Heart right ventricle (tissue), 16 donors: ENCODE measurements around the gene HIF3A. TPM values are rescaled to one million over a fixed set of nuclear protein-coding genes. Genes with fewer than 3 reads are reported as not detected.
A peak's percentile ranks its signal among the peaks of the same experiment; 100 is the strongest.

ENCODE experiments used
- ATAC-seq, 8 donors: fragments of 200-7000 bp; cut with Tn5 transposase; one replicate each; pipeline ENCODE4 v1.9.1; 2020; ENCODE audit warnings: mild to moderate bottlenecking in 8 of 8, moderate library complexity in 8 of 8, moderate number of reproducible peaks in 1 of 8
- DNase-seq, 2 donors: peaks; one replicate each; pipeline ENCODE4 v3.0.0-alpha.2; 2020
- H3K27ac ChIP-seq, 10 donors: fragments of 200-600 bp; sonication (generic) in 2 of 10; one replicate each; pipeline versions ENCODE4 v1.5.0 to v1.8.0; 2020 to 2022; ENCODE audit warnings: mild to moderate bottlenecking in 3 of 10
- H3K27me3 ChIP-seq, 7 donors: fragments of 200-600 bp; one replicate each; pipeline ENCODE4 v1.8.0; 2021 to 2022; ENCODE audit warnings: mild to moderate bottlenecking in 2 of 7
- H3K36me3 ChIP-seq, 9 donors: fragments of 200-600 bp; sonication (generic) in 1 of 9; one replicate each; pipeline versions ENCODE4 v1.5.0 to v1.8.0; 2020 to 2022; ENCODE audit warnings: mild to moderate bottlenecking in 2 of 9
- H3K4me1 ChIP-seq, 9 donors: fragments of 200-600 bp; sonication (generic) in 1 of 9; one replicate each; pipeline versions ENCODE4 v1.5.0 to v1.8.0; 2020 to 2022; ENCODE audit warnings: mild to moderate bottlenecking in 4 of 9
- H3K4me3 ChIP-seq, 10 donors: fragments of 200-600 bp; sonication (generic) in 2 of 10; one replicate each; pipeline versions ENCODE4 v1.5.0 to v1.8.0; 2020 to 2022; ENCODE audit warnings: mild to moderate bottlenecking in 7 of 10, moderate library complexity in 2 of 10
- H3K9me3 ChIP-seq, 11 donors: fragments of 200-600 bp in 10 of 11; sonication (generic) in 2 of 11; one replicate each; pipeline versions ENCODE4 v1.5.0 to v1.8.0; 2013 to 2022; ENCODE audit warnings: mild to moderate bottlenecking in 2 of 11, control low read depth in 1 of 11, moderate library complexity in 1 of 11
- WGBS, 2 donors: extraction: QIAGEN DNeasy Blood & Tissue Kit; methylation state at CpG; one replicate each; pipeline ENCODE4 v1.1.7; 2013; ENCODE audit warnings: inconsistent platforms in 1 of 2; 5-methylcytosine and 5-hydroxymethylcytosine counted together
- intact Hi-C, 10 donors: fragments of 100-400 bp; cut with DNase I; formaldehyde crosslinking; loops; one replicate each; pipeline versions ENCODE4 v1.11.1 to v1.14.2; 2022
- polyA plus RNA-seq, 2 donors: library from polyadenylated mRNA; stranded (reverse); fragments of 200-250 nt; gene quantifications; one replicate each; pipeline ENCODE4 v1.2.3, GENCODE V29; 2013
- total RNA-seq, 10 donors: library from RNA; stranded (reverse); fragmentation: NEBNext Ultra II Directional in 3 of 10; extraction: Animal tissue kit (Norgen Biotek cat#: 25700) in 3 of 10; gene quantifications; one replicate each; pipeline versions ENCODE4 v1.2.1 to v1.2.4, GENCODE V29; 2021 to 2023
- TF ChIP-seq, protein P1 (sequence below), 9 donors: fragments of 200-600 bp; sonication (generic) in 2 of 9; IDR thresholded peaks; one replicate each; pipeline versions ENCODE4 v1.5.0 to v1.8.0; 2021 to 2022; ENCODE audit warnings: antibody characterized with exemption in 9 of 9, mild to moderate bottlenecking in 5 of 9, moderate library complexity in 1 of 9
- donor health status: Arrhythmogenic right ventricular cardiomyopathy.
- donor health status: ischemic (EF 13 %, LVEDD 7.1; RV severe dilation, severe dysfunction).
- donor health status: healthy with polysubstance abuse.
- donor health status: DM: no; HTN: yes; CAD: no.
- donor health status: DM: no; HTN: no; CAD: no.
- donor health status: ischemic (EF 25% LVEDD 6.9; RV normal size, moderate dysfunction).
- donor health status: ischemic (EF 25% LVEDD 5.7; RV mildly dilated, moderate dysfunction).
- donor health status: healthy.
- donor health status: DM: yes; HTN: yes; CAD: no.
- donor health status: Ischemic cardiomyopathy.
- donor health status: ischemic (EF 35%, LVEDD 5.7; RV mildly dilated, moderate dysfunction).
- donor health status: nonischemic (EF 11% LVEDD 7.7; RV severe dilation, severe dysfunction).
- donor health status: DM: yes; HTN: yes; CAD: no.
- donor health status: PGD.
- donor health status: ischemic (EF 29% LVEDD 5.4; RV normal size, mild dysfunction).
- donor health status: nonischemic (EF 23%, LVEDD 6.1; RV moderate dilation, normal function).

Gene HIF3A
- total and polyA plus RNA-seq, 12 donors: 22.7 to 204 (median 48.9) TPM

DNA sequence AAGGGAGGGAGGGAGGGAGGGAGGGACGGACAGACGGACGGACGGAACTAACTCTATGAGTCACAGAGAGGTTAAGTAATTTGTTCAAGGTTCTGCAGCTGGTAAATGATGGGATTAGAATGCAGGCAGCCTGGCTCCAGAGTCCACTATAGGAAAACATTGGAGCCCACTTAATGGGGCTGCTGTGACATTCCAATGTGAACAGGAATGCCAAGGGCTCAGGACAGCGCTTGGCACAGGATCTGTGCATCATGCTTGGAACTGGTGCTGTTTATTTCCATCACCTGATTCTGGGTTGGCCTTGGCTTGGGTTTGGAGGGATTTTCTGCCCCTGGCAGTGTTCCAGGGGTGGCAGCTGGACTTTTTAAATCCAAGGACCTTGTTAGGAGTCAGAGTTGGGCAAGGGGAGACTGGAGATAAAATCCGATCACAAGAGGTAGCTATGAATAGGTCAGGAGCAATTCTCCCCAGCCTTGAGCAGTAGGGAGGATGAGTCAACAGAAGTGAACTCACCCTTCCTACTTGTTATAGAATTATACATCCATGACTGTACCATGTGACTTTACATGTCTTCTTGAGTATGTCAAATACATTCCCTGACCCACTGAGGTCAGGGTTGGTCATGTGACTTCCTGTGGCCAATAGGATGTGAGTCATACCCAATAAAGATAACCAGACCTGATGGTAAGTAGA lies 7.8 kb upstream of the HIF3A start:
- Histone ChIP-seq H3K36me3 (no peaks in the 10 kb centered on the region), H3K4me1 (peaks cover 0 to 22% (median 11%) of the 10 kb centered on the region in 9 donors), H3K9me3 (peaks cover 0 to 22% (median 10%) of the 10 kb centered on the region in 11 donors), H3K27ac (peak overlapping the region; percentile 59 to 95 (median 69)), H3K4me3 (no peak overlapping the region), H3K27me3 (no peaks in the 10 kb centered on the region)
- 24 to 27% methylated on average over 5 to 6 of the region's 6 CpGs for WGBS, 2 donors
- intact Hi-C loops: loop anchor here in 5 of 10 donors (10.0 kb wide), 2 partner anchors 106 to 226 kb away; no protein-coding TSS in a partner anchor
- DNase-seq (peak; percentile 33 to 57), ATAC-seq (peak; percentile 66 to 94 (median 85))
- TF ChIP-seq, protein P1, sequence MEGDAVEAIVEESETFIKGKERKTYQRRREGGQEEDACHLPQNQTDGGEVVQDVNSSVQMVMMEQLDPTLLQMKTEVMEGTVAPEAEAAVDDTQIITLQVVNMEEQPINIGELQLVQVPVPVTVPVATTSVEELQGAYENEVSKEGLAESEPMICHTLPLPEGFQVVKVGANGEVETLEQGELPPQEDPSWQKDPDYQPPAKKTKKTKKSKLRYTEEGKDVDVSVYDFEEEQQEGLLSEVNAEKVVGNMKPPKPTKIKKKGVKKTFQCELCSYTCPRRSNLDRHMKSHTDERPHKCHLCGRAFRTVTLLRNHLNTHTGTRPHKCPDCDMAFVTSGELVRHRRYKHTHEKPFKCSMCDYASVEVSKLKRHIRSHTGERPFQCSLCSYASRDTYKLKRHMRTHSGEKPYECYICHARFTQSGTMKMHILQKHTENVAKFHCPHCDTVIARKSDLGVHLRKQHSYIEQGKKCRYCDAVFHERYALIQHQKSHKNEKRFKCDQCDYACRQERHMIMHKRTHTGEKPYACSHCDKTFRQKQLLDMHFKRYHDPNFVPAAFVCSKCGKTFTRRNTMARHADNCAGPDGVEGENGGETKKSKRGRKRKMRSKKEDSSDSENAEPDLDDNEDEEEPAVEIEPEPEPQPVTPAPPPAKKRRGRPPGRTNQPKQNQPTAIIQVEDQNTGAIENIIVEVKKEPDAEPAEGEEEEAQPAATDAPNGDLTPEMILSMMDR (IDR thresholded peaks at IDR 0.05): no peak

DNA sequence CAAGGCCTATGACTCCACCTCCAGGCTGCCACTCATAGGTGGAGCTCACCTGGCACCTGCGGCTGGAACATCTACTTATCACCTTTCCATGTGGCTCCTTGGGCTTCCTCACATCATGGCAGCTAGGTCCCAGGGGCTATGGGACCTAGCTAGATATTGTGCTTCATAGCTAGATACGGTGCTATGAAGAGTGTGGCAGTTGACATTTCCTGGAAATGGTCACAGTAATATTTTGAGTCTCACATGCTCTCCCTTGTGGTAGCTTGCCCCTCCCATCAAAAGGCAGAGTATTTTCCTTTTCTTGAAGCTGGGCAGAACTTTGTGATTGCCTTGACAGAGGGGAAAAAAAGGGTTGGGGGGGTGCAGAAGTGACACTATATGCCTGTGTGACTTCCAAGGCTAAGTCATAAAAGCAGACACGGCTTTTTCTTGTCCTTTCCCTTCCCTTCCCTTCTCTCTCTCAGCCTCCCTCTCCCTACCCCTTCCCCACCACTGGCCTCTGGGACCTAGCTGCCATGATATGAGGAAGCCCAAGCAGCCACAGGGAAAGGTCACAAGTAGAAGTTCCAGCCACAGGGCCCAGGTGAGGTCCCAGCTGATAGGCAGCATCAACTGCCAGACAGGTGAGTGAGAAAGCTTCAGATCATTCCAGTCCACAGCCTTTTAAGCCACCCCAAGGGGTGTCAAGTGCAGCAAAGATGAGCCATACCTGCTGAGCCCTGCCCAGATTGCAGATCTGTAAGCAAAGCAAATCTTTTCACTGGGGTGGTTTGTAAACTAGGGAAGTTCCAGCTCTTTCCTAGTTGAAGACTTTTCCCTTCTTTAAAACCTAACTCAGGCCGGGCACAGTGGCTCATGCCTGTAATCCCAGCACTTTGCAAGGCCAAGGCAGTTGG lies 6.9 kb upstream of the HIF3A start:
- DNase-seq (no peak), ATAC-seq (no peak)
- Histone ChIP-seq H3K27ac (peak overlapping the region; percentile 59 to 95 (median 68)), H3K36me3 (no peaks in the 10 kb centered on the region), H3K9me3 (peaks cover 0 to 22% (median 10%) of the 10 kb centered on the region in 11 donors), H3K4me1 (peaks cover 0 to 14% (median 8%) of the 10 kb centered on the region in 9 donors), H3K4me3 (no peak overlapping the region), H3K27me3 (no peaks in the 10 kb centered on the region)
- intact Hi-C loops: loop anchor here in 5 of 10 donors (10.0 kb wide), 2 partner anchors 105 to 225 kb away; no protein-coding TSS in a partner anchor
- TF ChIP-seq, protein P1 (IDR thresholded peaks at IDR 0.05): no peak
- WGBS, 2 donors: 58 to 71% methylated on average over 4 of the region's 4 CpGs

DNA sequence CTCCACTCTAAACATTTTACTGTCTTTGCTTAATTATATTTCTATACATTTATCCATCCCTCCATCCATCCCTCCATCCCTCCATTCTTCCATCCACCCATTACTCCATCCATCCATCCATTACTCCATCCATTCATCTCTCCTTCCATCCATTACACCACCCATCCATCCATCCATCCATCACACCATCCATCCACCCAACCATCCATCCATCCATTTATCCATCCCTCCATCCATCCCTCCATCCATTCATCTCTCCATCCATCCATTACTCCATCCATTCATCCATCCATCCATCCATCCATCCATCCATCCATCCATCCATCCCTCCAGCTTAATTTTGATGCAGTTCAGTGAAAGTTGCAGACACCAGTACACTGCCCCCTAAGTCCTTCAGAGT lies 5.0 kb upstream of the HIF3A start:
- TF ChIP-seq, protein P1 (IDR thresholded peaks at IDR 0.05): no peak
- Histone ChIP-seq H3K36me3 (no peaks in the 10 kb centered on the region), H3K27me3 (peaks cover 0 to 4% (median 0%) of the 10 kb centered on the region in 7 donors), H3K4me3 (no peak overlapping the region), H3K4me1 (peaks cover 0 to 18% (median 8%) of the 10 kb centered on the region in 9 donors), H3K9me3 (peaks cover 0 to 22% (median 10%) of the 10 kb centered on the region in 11 donors), H3K27ac (no peak overlapping the region)
- DNase-seq: no peak
- intact Hi-C loops: no loop called here
- no peak for ATAC-seq

DNA sequence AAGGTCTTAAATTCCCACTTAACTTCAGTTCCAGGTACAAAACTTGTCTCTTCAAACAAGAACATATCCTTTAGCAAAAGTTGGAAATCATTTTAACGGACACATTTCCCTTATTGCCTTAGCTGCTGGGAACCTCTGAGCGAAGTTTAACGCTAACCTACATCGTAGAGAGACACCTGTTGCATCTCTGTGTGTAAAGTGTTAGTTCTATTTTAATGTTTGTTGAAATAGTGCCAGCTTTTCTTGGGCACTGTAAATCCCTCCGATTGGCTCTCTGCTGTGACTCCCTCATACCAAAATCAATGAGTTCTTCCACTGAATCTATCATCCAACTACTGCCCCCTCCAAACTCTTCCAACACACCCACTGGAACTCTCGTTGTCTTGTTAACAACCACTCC lies 2.3 kb upstream of the HIF3A start:
- Histone ChIP-seq H3K4me1 (peaks cover 5 to 34% (median 19%) of the 10 kb centered on the region in 9 donors), H3K36me3 (no peaks in the 10 kb centered on the region), H3K9me3 (peaks cover 0 to 20% (median 10%) of the 10 kb centered on the region in 11 donors), H3K27me3 (peaks cover 0 to 18% (median 0%) of the 10 kb centered on the region in 7 donors), H3K27ac (no peak overlapping the region), H3K4me3 (no peak overlapping the region)
- DNase-seq: no peak
- no peak for ATAC-seq
- 63 to 71% methylated on average over 6 of the region's 6 CpGs for WGBS, 2 donors
- TF ChIP-seq, protein P1 (IDR thresholded peaks at IDR 0.05): no peak
- intact Hi-C loops: no loop called here
